DOHH2 (cell line): Measurements from ENCODE around the gene KCNQ1.

Experiments
- H3F3A ChIP-seq: fragments of 200-600 bp; sonication (generic), shearing (Covaris generic); 2 replicates; pipeline ENCODE4 v1.6.0; 2016; ENCODE audit warnings: antibody characterized with exemption, mild to moderate bottlenecking; ENCODE audit not compliant: control insufficient read depth, insufficient read depth
- H3K27ac ChIP-seq: fragments of 200-600 bp; sonication (generic); 2 replicates; pipeline ENCODE4 v1.5.1; 2014; ENCODE audit warnings: low read depth, mild to moderate bottlenecking, low read length, moderate library complexity
- H3K27me3 ChIP-seq: fragments of 200-600 bp; sonication (generic); 2 replicates; pipeline ENCODE4 v1.6.1; 2014; ENCODE audit warnings: mild to moderate bottlenecking, low read length, mixed read lengths; ENCODE audit not compliant: control insufficient read depth
- H3K36me3 ChIP-seq: fragments of 200-600 bp; sonication (generic); 2 replicates; pipeline ENCODE4 v1.6.1; 2014; ENCODE audit warnings: mild to moderate bottlenecking, low read length, moderate library complexity, mixed read lengths; ENCODE audit not compliant: control insufficient read depth
- H3K4me1 ChIP-seq: fragments of 200-600 bp; sonication (generic); 2 replicates; pipeline ENCODE4 v1.6.1; 2014; ENCODE audit warnings: mild to moderate bottlenecking, low read length, mixed read lengths; ENCODE audit not compliant: control insufficient read depth
- H3K4me2 ChIP-seq: fragments of 200-600 bp; sonication (generic); 2 replicates; pipeline ENCODE4 v1.6.0; 2014; ENCODE audit warnings: mild to moderate bottlenecking, low read length, moderate library complexity
- H3K4me3 ChIP-seq: fragments of 200-600 bp; sonication (generic); 2 replicates; pipeline ENCODE4 v1.5.1; 2014; ENCODE audit warnings: mild to moderate bottlenecking, low read length, mixed read lengths
- H3K79me2 ChIP-seq: fragments of 200-600 bp; sonication (generic); 2 replicates; pipeline ENCODE4 v1.6.1; 2014; ENCODE audit warnings: mild to moderate bottlenecking, low read length, mixed read lengths; ENCODE audit not compliant: control insufficient read depth
- H3K9me2 ChIP-seq: fragments of 200-600 bp; sonication (generic); replicated peaks from 2 replicates; pipeline ENCODE4 v1.6.1; 2014; ENCODE audit warnings: mild to moderate bottlenecking, low read length, mixed read lengths; ENCODE audit not compliant: control insufficient read depth
- H3K9me3 ChIP-seq: fragments of 200-600 bp; sonication (generic); 2 replicates; pipeline ENCODE4 v1.6.1; 2014; ENCODE audit warnings: antibody characterized with exemption, low read length, mixed read lengths; ENCODE audit not compliant: control insufficient read depth, insufficient read depth
- H4K20me1 ChIP-seq: fragments of 200-600 bp; sonication (generic); 2 replicates; pipeline ENCODE4 v1.6.0; 2014; ENCODE audit warnings: low read depth, mild to moderate bottlenecking, antibody characterized with exemption, low read length, moderate library complexity; ENCODE audit not compliant: control insufficient read depth, insufficient read depth
- EZH2phosphoT487 ChIP-seq: fragments of 200-600 bp; sonication (generic); IDR thresholded peaks from 2 replicates; pipeline ENCODE4 v1.6.1; 2017; ENCODE audit warnings: borderline replicate concordance, mild to moderate bottlenecking, antibody characterized with exemption, low read length, moderate library complexity, mixed read lengths
- TF ChIP-seq, protein P1 (sequence below): fragments of 200-600 bp; sonication (generic); IDR thresholded peaks from one replicate; pipeline ENCODE4 v1.5.1; 2014; ENCODE audit warnings: antibody characterized with exemption, mild to moderate bottlenecking, low read depth, low read length; ENCODE audit not compliant: poor library complexity, severe bottlenecking

KCNQ1 gene

DNA sequence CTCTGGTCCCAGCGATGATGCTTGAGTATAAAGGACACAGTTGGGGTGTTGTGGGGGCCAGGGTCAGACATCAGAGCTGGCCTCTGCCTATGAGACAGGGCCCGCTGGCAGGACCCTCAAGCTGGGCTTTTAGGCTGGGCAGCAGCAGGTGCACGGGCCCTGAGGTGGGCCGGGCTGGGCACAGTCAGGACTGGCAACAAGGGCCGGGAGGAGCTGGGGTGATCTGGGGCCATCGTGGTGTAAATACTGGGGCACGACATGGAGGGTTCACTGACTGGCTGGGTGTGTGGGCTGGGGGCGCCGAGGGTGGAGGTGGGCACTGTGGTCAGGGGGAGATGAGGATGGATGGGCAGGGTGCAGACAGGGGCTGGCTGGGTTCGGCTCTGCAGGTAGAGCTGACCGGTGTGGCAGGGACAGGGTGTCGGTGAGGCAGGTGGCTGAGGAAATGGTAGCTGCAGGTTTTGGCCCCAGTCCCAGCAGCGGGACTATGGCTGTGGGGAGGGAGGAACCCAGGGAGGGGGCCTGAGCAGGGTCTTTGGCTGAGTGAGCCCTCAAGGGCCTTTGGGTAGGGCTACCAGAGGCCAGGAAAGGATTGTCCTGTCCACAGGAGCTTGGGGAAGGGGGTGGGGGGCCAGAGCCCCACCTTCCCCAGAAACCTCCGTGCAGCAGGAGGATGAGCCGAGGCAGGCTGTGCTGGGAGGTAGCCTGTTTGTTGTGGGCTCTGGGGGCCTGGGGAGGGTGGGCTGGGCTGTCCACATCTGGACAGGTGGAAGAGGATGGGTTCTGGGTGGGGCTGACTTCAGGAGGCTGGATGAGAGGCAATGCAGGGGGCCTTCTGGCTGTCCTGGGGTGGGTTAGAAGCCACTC, 81.4 kb downstream of the KCNQ1 start:
- no peak overlapping the region for H3K4me3 ChIP-seq
- no peaks in the 10 kb centered on the region for H4K20me1 ChIP-seq
- H3K27ac ChIP-seq, result no peak overlapping the region
- TF ChIP-seq EZH2phosphoT487, result no peak
- TF ChIP-seq, protein P1, sequence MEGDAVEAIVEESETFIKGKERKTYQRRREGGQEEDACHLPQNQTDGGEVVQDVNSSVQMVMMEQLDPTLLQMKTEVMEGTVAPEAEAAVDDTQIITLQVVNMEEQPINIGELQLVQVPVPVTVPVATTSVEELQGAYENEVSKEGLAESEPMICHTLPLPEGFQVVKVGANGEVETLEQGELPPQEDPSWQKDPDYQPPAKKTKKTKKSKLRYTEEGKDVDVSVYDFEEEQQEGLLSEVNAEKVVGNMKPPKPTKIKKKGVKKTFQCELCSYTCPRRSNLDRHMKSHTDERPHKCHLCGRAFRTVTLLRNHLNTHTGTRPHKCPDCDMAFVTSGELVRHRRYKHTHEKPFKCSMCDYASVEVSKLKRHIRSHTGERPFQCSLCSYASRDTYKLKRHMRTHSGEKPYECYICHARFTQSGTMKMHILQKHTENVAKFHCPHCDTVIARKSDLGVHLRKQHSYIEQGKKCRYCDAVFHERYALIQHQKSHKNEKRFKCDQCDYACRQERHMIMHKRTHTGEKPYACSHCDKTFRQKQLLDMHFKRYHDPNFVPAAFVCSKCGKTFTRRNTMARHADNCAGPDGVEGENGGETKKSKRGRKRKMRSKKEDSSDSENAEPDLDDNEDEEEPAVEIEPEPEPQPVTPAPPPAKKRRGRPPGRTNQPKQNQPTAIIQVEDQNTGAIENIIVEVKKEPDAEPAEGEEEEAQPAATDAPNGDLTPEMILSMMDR, result no peak
- peaks cover 11% of the 10 kb centered on the region for H3K4me1 ChIP-seq
- H3F3A ChIP-seq, result no peaks in the 10 kb centered on the region
- H3K36me3 ChIP-seq, result no peaks in the 10 kb centered on the region
- peak overlapping the region; percentile 55 for H3K4me2 ChIP-seq
- H3K27me3 ChIP-seq, result no peaks in the 10 kb centered on the region
- no peaks in the 10 kb centered on the region for H3K9me2 ChIP-seq
- no peaks in the 10 kb centered on the region for H3K9me3 ChIP-seq
- H3K79me2 ChIP-seq, result no peaks in the 10 kb centered on the region

DNA sequence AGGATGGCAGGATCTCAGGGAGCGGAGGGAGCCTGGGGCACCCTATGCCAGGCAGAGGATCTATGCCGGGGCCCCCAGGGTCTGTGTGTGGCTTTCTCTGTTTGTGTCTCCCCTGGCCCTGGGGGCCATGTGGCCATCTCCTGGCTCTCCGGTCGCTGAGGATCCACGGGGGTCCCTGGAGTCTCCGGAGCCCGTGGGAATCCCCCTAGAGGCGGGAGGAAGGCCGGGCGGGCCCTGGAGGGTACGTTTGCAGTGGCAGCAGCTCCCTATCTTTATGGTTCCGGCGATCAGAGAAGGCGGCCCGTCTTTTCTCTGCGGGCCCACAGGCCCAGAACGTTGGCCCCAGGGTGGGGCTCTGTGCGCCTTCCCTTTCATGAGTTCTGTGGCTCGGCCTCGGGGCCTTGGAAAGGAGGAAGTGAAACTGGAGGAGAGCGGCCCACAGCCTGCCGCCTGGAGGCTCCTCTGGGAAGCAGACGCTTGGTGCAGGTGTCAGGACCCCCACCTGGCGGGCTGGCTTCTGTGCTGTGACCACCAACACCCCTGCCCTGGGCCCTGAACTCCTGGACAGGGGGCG, 82.1 kb downstream of the KCNQ1 start:
- no peaks in the 10 kb centered on the region for H3K79me2 ChIP-seq

DNA sequence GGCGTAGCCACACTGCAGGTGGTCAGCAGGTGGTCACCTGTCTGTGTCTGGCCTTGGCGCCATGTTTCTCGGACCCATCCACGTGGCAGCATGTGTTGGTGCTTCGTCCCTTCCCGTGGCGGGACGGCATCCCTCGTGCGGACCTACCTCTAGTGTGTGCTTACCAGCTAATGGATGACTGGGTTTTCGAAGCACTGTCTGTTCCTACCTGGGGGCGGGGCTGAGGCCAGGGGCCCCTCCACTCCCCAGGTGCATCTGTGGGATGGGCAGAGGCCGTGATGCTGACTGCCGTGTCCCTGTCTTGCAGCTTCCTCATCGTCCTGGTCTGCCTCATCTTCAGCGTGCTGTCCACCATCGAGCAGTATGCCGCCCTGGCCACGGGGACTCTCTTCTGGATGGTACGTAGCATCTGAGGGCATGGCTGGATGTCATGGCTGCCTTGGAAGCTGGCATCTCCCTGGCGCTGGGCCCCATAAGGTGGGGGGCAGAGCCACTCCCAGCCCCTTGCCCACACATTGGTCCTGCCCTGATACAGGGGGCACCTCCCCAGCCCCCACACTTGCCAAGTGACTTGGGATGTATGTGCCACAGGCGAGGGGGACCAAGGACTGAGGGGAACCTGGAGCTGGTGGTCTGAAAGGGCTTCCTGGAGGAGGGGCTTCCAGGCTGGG, 82.9 kb downstream of the KCNQ1 start:
- H3K9me2 ChIP-seq, result no peaks in the 10 kb centered on the region
- H3K4me2 ChIP-seq, result no peak overlapping the region; the same call in 1 of the 2 replicates
- peaks cover 11% of the 10 kb centered on the region for H3K4me1 ChIP-seq

More for the DNA sequence above, 82.1 kb downstream of the KCNQ1 start:
- peak overlapping the region; percentile 55 for H3K4me2 ChIP-seq
- H3K27ac ChIP-seq, result no peak overlapping the region
- TF ChIP-seq, protein P1, result peak; percentile 54
- no peak for TF ChIP-seq EZH2phosphoT487
- H3F3A ChIP-seq, result no peaks in the 10 kb centered on the region
- H3K4me3 ChIP-seq, result no peak overlapping the region
- no peaks in the 10 kb centered on the region for H3K36me3 ChIP-seq
- peaks cover 11% of the 10 kb centered on the region for H3K4me1 ChIP-seq
- no peaks in the 10 kb centered on the region for H3K9me3 ChIP-seq
- H3K27me3 ChIP-seq, result no peaks in the 10 kb centered on the region
- no peaks in the 10 kb centered on the region for H3K9me2 ChIP-seq
- peaks cover 3% of the 10 kb centered on the region for H4K20me1 ChIP-seq

More for the DNA sequence above, 82.9 kb downstream of the KCNQ1 start:
- Histone ChIP-seq H3K9me3 (no peaks in the 10 kb centered on the region), H3K4me3 (no peak overlapping the region), H3K79me2 (no peaks in the 10 kb centered on the region), H3K36me3 (no peaks in the 10 kb centered on the region), H3K27ac (no peak overlapping the region), H3K27me3 (no peaks in the 10 kb centered on the region), H3F3A (no peaks in the 10 kb centered on the region), H4K20me1 (peaks cover 10% of the 10 kb centered on the region)
- no peak for TF ChIP-seq EZH2phosphoT487
- TF ChIP-seq, protein P1, result no peak
